Breast epithelium (tissue), 3 donors: Measurements from ENCODE around the gene HOXC10.

Experiments used
- CTCF ChIP-seq, 3 donors: fragments of 450-650 bp; IDR thresholded peaks; one replicate each; pipeline ENCODE4 v1.5.1; 2016 to 2017; ENCODE audit warnings: antibody characterized with exemption in 3 of 3, mild to moderate bottlenecking in 3 of 3, moderate library complexity in 3 of 3
- POLR2A ChIP-seq: fragments of 450-650 bp; IDR thresholded peaks from one replicate; pipeline ENCODE4 v1.6.1; 2016; ENCODE audit warnings: antibody characterized with exemption, mild to moderate bottlenecking, moderate library complexity
- POLR2AphosphoS5 ChIP-seq, 3 donors: sonication (generic); formaldehyde crosslinking; IDR thresholded peaks; one replicate each; pipeline ENCODE4 v1.6.1; 2017; ENCODE audit warnings: antibody characterized with exemption in 3 of 3

- TF ChIP-seq CTCF (IDR thresholded peaks at IDR 0.05) = no peak
- no peak for TF ChIP-seq POLR2A
- no peak for TF ChIP-seq POLR2AphosphoS5 (IDR thresholded peaks at IDR 0.05)
Observed at GRCh38 chr12:53948650-53949593, 36.0 kb upstream of the HOXC10 start.
